KOPT-K1 (cell line): Measurements from ENCODE around the gene HNF1A.
"Not testable (repeated sequence)": the region's sequence is repeated elsewhere in the genome, so short reads cannot be mapped to it uniquely, and the experiment has no call there.

Source experiments
- H3K27ac ChIP-seq: fragments of 200-600 bp; sonication (generic); 2 replicates; pipeline ENCODE4 v1.5.1; 2016; ENCODE audit warnings: antibody characterized with exemption, mild to moderate bottlenecking, low read depth, low read length; ENCODE audit not compliant: poor library complexity, severe bottlenecking
- H3K36me3 ChIP-seq: fragments of 200-600 bp; sonication (generic); 2 replicates; pipeline ENCODE4 v1.5.1; 2017; ENCODE audit warnings: antibody characterized with exemption, mild to moderate bottlenecking, low read length, moderate library complexity; ENCODE audit not compliant: insufficient read depth
- H3K9me3 ChIP-seq: fragments of 200-600 bp; sonication (generic); 2 replicates; pipeline ENCODE4 v1.5.1; 2017; ENCODE audit warnings: antibody characterized with exemption, low read length, mild to moderate bottlenecking; ENCODE audit not compliant: insufficient read depth, poor library complexity, severe bottlenecking

The HNF1A gene

GRCh38 chr12:121030576-121031212 is 52.4 kb downstream of the HNF1A start:
- Histone ChIP-seq H3K9me3 (no peaks in the 10 kb centered on the region), H3K27ac (no peak overlapping the region), H3K36me3 (no peaks in the 10 kb centered on the region)

- Histone ChIP-seq H3K27ac (peak overlapping the region; percentile 50), H3K36me3 (no peaks in the 10 kb centered on the region), H3K9me3 (no peaks in the 10 kb centered on the region)
Observed at GRCh38 chr12:121033625-121034349, 55.4 kb downstream of the HNF1A start.

GRCh38 chr12:121034616-121035305 is 56.4 kb downstream of the HNF1A start:
- H3K9me3 ChIP-seq, result no peaks in the 10 kb centered on the region
- H3K36me3 ChIP-seq, result no peaks in the 10 kb centered on the region
- peak overlapping the region; percentile 50 for H3K27ac ChIP-seq

GRCh38 chr12:121036810-121037326 is 58.5 kb downstream of the HNF1A start:
- Histone ChIP-seq H3K27ac (no peak overlapping the region), H3K36me3 (no peaks in the 10 kb centered on the region), H3K9me3 (no peaks in the 10 kb centered on the region)

GRCh38 chr12:121038861-121039668 is 60.7 kb downstream of the HNF1A start, which contains the start of gene OASL:
OASL (minus strand) TSS chr12:121039246; CDS start chr12:121038971, 275 bp downstream.
- H3K9me3 ChIP-seq, result no peaks in the 10 kb centered on the region
- H3K36me3 ChIP-seq, result no peaks in the 10 kb centered on the region
- peak within 1 kb of the TSS; percentile 57 for H3K27ac ChIP-seq

- Histone ChIP-seq H3K9me3 (no peaks in the 10 kb centered on the region), H3K27ac (no peak overlapping the region), H3K36me3 (no peaks in the 10 kb centered on the region)
Observed at GRCh38 chr12:121043067-121043466, 64.7 kb downstream of the HNF1A start.

- H3K36me3 ChIP-seq, H3K27ac ChIP-seq, H3K9me3 ChIP-seq: not testable (repeated sequence)
Observed at GRCh38 chr12:121047400-121047799, 69.1 kb downstream of the HNF1A start.

GRCh38 chr12:121048442-121048841 is 70.1 kb downstream of the HNF1A start:
- no peaks in the 10 kb centered on the region for H3K9me3 ChIP-seq
- H3K27ac ChIP-seq, result no peak overlapping the region
- no peaks in the 10 kb centered on the region for H3K36me3 ChIP-seq

- Histone ChIP-seq H3K9me3 (no peaks in the 10 kb centered on the region), H3K36me3 (no peaks in the 10 kb centered on the region), H3K27ac (no peak overlapping the region)
Observed at GRCh38 chr12:121050725-121051124, 72.4 kb downstream of the HNF1A start.
